ENCODE measurements around the gene VGLL4. TPM values are rescaled to one million over a fixed set of nuclear protein-coding genes. Genes with fewer than 3 reads are reported as not detected.

Gene VGLL4
- total RNA-seq, 1 donor = 94.2 TPM

GRCh38 chr3:11661827-11662226 lies 18.1 kb upstream of the VGLL4 start:
- TF ChIP-seq CTCF (IDR thresholded peaks at IDR 0.05; ENCODE audit: insufficient read depth, low read length) = no peak
- H3K4me3 ChIP-seq (ENCODE audit: low read depth, low read length) = no peak overlapping the region
- DNase-seq (ENCODE audit: low read depth) = peak; percentile 81

GRCh38 chr3:11661052-11661656 lies 17.4 kb upstream of the VGLL4 start:
- H3K4me3 ChIP-seq (ENCODE audit: low read depth, low read length) = no peak overlapping the region
- TF ChIP-seq CTCF (IDR thresholded peaks at IDR 0.05; ENCODE audit: insufficient read depth, low read length) = no peak
- peak; percentile 27 for DNase-seq (ENCODE audit: low read depth)

DNA sequence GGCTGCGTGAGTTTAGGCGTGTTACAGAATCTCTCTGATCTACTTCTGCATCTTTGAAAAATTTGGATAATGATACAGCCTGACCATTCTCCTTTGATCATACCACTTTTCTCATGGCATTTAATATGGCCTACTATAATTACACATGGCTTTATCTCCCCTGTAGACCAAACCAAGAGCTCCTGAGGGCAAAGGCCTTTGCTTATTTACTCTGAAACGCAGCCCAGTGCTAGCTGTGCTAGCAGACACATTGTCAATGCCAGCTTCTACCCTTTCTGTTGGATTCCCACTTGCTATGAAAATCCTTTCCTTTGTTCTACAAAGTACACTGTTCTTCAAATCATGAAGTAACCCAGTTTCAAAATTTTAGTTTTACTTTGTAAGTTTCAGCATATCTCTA lies 16.5 kb upstream of the VGLL4 start:
- no peak for TF ChIP-seq CTCF (IDR thresholded peaks at IDR 0.05; ENCODE audit: insufficient read depth, low read length)
- H3K4me3 ChIP-seq (ENCODE audit: low read depth, low read length) = no peak overlapping the region
- no peak for DNase-seq (ENCODE audit: low read depth)

DNA sequence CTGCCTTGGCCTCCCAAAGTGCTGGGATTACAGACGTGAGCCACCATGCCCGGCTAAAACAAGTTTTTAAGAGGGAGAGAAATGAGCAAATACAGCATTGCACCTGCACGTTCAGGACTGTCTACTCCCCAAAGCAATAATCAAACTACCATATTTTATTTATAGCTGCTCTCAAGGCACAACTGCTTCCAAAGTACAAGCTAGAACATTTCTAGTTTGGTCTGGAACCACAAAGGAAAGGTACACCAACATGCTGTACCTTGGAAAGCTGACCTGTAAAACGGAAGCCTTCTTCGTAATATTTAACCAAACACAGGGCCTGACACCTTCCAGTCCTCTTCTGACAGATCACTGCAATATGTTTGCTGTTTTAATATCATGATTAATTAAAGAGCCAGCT lies 14.5 kb upstream of the VGLL4 start:
- TF ChIP-seq CTCF (IDR thresholded peaks at IDR 0.05; ENCODE audit: insufficient read depth, low read length) = no peak
- no peak overlapping the region for H3K4me3 ChIP-seq (ENCODE audit: low read depth, low read length)
- DNase-seq (ENCODE audit: low read depth) = no peak

GRCh38 chr3:11655196-11655928 lies 11.6 kb upstream of the VGLL4 start:
- TF ChIP-seq CTCF (IDR thresholded peaks at IDR 0.05; ENCODE audit: insufficient read depth, low read length) = peak; percentile 34
- no peak for DNase-seq (ENCODE audit: low read depth)
- no peak overlapping the region for H3K4me3 ChIP-seq (ENCODE audit: low read depth, low read length)

- H3K4me3 ChIP-seq (ENCODE audit: low read depth, low read length) = no peak overlapping the region
- no peak for TF ChIP-seq CTCF (IDR thresholded peaks at IDR 0.05; ENCODE audit: insufficient read depth, low read length)
- DNase-seq (ENCODE audit: low read depth) = no peak
These were observed 10.5 kb upstream of the VGLL4 start for GRCh38 chr3:11654166-11654565.
